H1 (cell line): Measurements from ENCODE around the gene ANKDD1A. TPM values are rescaled to one million over a fixed set of nuclear protein-coding genes. Genes with fewer than 3 reads are reported as not detected.
A peak's percentile ranks its signal among the peaks of the same experiment; 100 is the strongest.

ENCODE experiments used
- CTCF ChIA-PET: fragments of 300-600 bp; sonication (Branson Sonifier 250); formaldehyde crosslinking; loops from one replicate; lab custom pipeline; 2021; ENCODE audit not compliant: partially characterized antibody; lab: Charles Lee
- POLR2A ChIA-PET: fragments of 300-600 bp; sonication (Branson Sonifier 250); formaldehyde crosslinking; loops from one replicate; lab custom pipeline; 2021; ENCODE audit warnings: inconsistent platforms; ENCODE audit not compliant: partially characterized antibody; lab: Charles Lee
- DNase-seq, 2 experiments: peaks; one replicate each; pipeline versions ENCODE4 v3.0.0 to v3.0.0-alpha.2; 2010 to 2022; ENCODE audit warnings: low spot score in 2 of 2, low read depth in 1 of 2, mixed read lengths in 1 of 2
- FAIRE-seq: peaks from 2 replicates; lab custom pipeline; 2011; peaks lifted over from hg19 to GRCh38; lab: Jason Lieb, UNC
- H2AFZ ChIP-seq: 2 replicates; pipeline ENCODE4 v1.8.1; 2012; ENCODE audit warnings: low read length, inconsistent platforms
- H2AK5ac ChIP-seq: 2 replicates; pipeline ENCODE4 v1.6.1; 2013; ENCODE audit warnings: low read depth, low read length
- H2BK120ac ChIP-seq: replicated peaks from 2 replicates; pipeline ENCODE3; 2013; ENCODE audit warnings: low read depth, low read length, inconsistent platforms
- H2BK12ac ChIP-seq: 2 replicates; pipeline ENCODE4 v1.6.1; 2013; ENCODE audit warnings: low read depth, low read length
- H2BK15ac ChIP-seq: 2 replicates; pipeline ENCODE4 v1.6.1; 2013; ENCODE audit warnings: low read length
- H2BK20ac ChIP-seq: 2 replicates; pipeline ENCODE4 v1.6.1; 2013; ENCODE audit warnings: low read length
- H2BK5ac ChIP-seq: 2 replicates; pipeline ENCODE4 v1.6.1; 2013; ENCODE audit warnings: low read depth, low read length
- H3K14ac ChIP-seq: 2 replicates; pipeline ENCODE4 v1.6.1; 2013; ENCODE audit warnings: inconsistent platforms; ENCODE audit not compliant: insufficient read length
- H3K18ac ChIP-seq: 2 replicates; pipeline ENCODE4 v1.6.1; 2013; ENCODE audit warnings: low read length; ENCODE audit errors: extremely low read depth
- H3K23ac ChIP-seq: 2 replicates; pipeline ENCODE4 v1.6.1; 2013; ENCODE audit warnings: inconsistent platforms; ENCODE audit not compliant: insufficient read length
- H3K23me2 ChIP-seq: 2 replicates; pipeline ENCODE4 v1.6.1; 2013; ENCODE audit warnings: low read depth, low read length
- H3K27ac ChIP-seq: 2 replicates; pipeline ENCODE4 v1.6.1; 2011; ENCODE audit warnings: low read depth, low read length, inconsistent platforms
- H3K27me3 ChIP-seq, 4 experiments: replicated peaks in 1 of 4; 1 replicate in 1 of 4; 2 replicates in 3 of 4; pipeline versions ENCODE4 v1.6.1 to v1.8.1; 2011 to 2013; ENCODE audit warnings: low read length in 3 of 4, mild to moderate bottlenecking in 3 of 4, inconsistent platforms in 2 of 4, mixed read lengths in 2 of 4, moderate library complexity in 1 of 4; ENCODE audit not compliant: control insufficient read depth in 3 of 4, insufficient read depth in 3 of 4; ENCODE audit errors: extremely low read depth in 1 of 4
- H3K36me3 ChIP-seq, 4 experiments: 2 replicates each; pipeline versions ENCODE4 v1.6.1 to v1.8.1; 2011 to 2013; ENCODE audit warnings: mild to moderate bottlenecking in 4 of 4, low read length in 3 of 4, moderate library complexity in 2 of 4, control low read depth in 1 of 4, inconsistent platforms in 1 of 4; ENCODE audit not compliant: insufficient read depth in 4 of 4, control insufficient read depth in 2 of 4
- H3K4ac ChIP-seq: replicated peaks from 2 replicates; pipeline ENCODE3; 2013; ENCODE audit warnings: low read length, low read depth, mixed read lengths, inconsistent platforms; ENCODE audit not compliant: insufficient read length
- H3K4me1 ChIP-seq, 4 experiments: replicated peaks in 1 of 4; 1 replicate in 1 of 4; 2 replicates in 3 of 4; pipeline versions ENCODE4 v1.6.1 to v1.8.1; 2011 to 2013; ENCODE audit warnings: low read length in 3 of 4, inconsistent platforms in 2 of 4, mixed read lengths in 1 of 4; ENCODE audit not compliant: insufficient read depth in 4 of 4, control insufficient read depth in 3 of 4
- H3K4me2 ChIP-seq, 2 experiments: 2 replicates each; pipeline versions ENCODE4 v1.6.1 to v1.8.1; 2011 to 2013; ENCODE audit warnings: low read depth in 2 of 2, low read length in 2 of 2, control low read depth in 1 of 2, inconsistent platforms in 1 of 2, mild to moderate bottlenecking in 1 of 2; ENCODE audit not compliant: insufficient read depth in 1 of 2
- H3K4me3 ChIP-seq, 4 experiments: fragments of 200-600, 300-600 bp in 1 of 4; sonication (generic), shearing (Covaris generic), sonication (Bioruptor Twin) in 1 of 4; 2 replicates each; pipeline versions ENCODE4 v1.5.1 to v1.8.1; 2011 to 2016; ENCODE audit warnings: low read length in 4 of 4, low read depth in 3 of 4, control low read depth in 2 of 4, inconsistent platforms in 2 of 4, mild to moderate bottlenecking in 2 of 4, mixed read lengths in 1 of 4, moderate library complexity in 1 of 4; ENCODE audit not compliant: insufficient read depth in 2 of 4; ENCODE audit errors: extremely low read depth in 1 of 4
- H3K56ac ChIP-seq: replicated peaks from 2 replicates; pipeline ENCODE3; 2013; ENCODE audit warnings: low read depth, mild to moderate bottlenecking, mixed read lengths, low read length, inconsistent platforms; ENCODE audit not compliant: insufficient read length
- H3K79me1 ChIP-seq: 2 replicates; pipeline ENCODE4 v1.6.1; 2013; ENCODE audit warnings: low read depth, low read length, control low read depth
- H3K79me2 ChIP-seq, 2 experiments: 2 replicates each; pipeline versions ENCODE4 v1.6.1 to v1.8.1; 2012 to 2013; ENCODE audit warnings: low read length in 2 of 2, mild to moderate bottlenecking in 2 of 2, inconsistent platforms in 1 of 2; ENCODE audit not compliant: insufficient read depth in 2 of 2, control insufficient read depth in 1 of 2
- H3K9ac ChIP-seq, 4 experiments: replicated peaks in 1 of 4; 1 replicate in 1 of 4; 2 replicates in 3 of 4; pipeline versions ENCODE4 v1.6.1 to v1.8.1; 2011 to 2013; ENCODE audit warnings: low read depth in 3 of 4, low read length in 3 of 4, control low read depth in 2 of 4, mild to moderate bottlenecking in 2 of 4, moderate library complexity in 2 of 4, inconsistent platforms in 1 of 4; ENCODE audit errors: extremely low read depth in 1 of 4
- H3K9me3 ChIP-seq, 2 experiments: 2 replicates each; pipeline versions ENCODE4 v1.6.1 to v1.8.1; 2012 to 2013; ENCODE audit warnings: mild to moderate bottlenecking in 2 of 2, moderate library complexity in 2 of 2, control low read depth in 1 of 2, inconsistent platforms in 1 of 2, low read depth in 1 of 2, low read length in 1 of 2, mixed read lengths in 1 of 2; ENCODE audit not compliant: insufficient read depth in 2 of 2
- H4K20me1 ChIP-seq, 2 experiments: replicated peaks in 1 of 2; 2 replicates each; pipeline versions ENCODE3 to v1.8.1; 2011 to 2013; ENCODE audit warnings: inconsistent platforms in 2 of 2, low read length in 2 of 2, mild to moderate bottlenecking in 1 of 2; ENCODE audit not compliant: insufficient read depth in 2 of 2, control insufficient read depth in 1 of 2
- H4K5ac ChIP-seq: 2 replicates; pipeline ENCODE4 v1.6.1; 2013; ENCODE audit warnings: low read length, low read depth, mixed read lengths, inconsistent platforms; ENCODE audit not compliant: insufficient read length
- H4K8ac ChIP-seq: 2 replicates; pipeline ENCODE4 v1.8.0; 2013; ENCODE audit warnings: mild to moderate bottlenecking, moderate library complexity, low read length, inconsistent platforms; ENCODE audit not compliant: insufficient read depth; ENCODE audit errors: extremely low read depth
- H4K91ac ChIP-seq: replicated peaks from 2 replicates; pipeline ENCODE3; 2013; ENCODE audit warnings: low read length, mixed read lengths, inconsistent platforms; ENCODE audit not compliant: insufficient read length
- CHD1 ChIP-seq: IDR thresholded peaks from 2 replicates; pipeline ENCODE4 v1.6.1; 2012; ENCODE audit warnings: low read depth, low read length, improper control_type of control experiment
- EGR1 ChIP-seq: IDR thresholded peaks from 2 replicates; pipeline ENCODE4 v1.6.1; 2011; ENCODE audit warnings: low read depth, low read length, borderline replicate concordance
- KDM4A ChIP-seq: IDR thresholded peaks from one replicate; pipeline ENCODE4 v1.7.1; 2012; ENCODE audit warnings: low read depth, mild to moderate bottlenecking, moderate library complexity, low read length, inconsistent platforms; ENCODE audit not compliant: severe bottlenecking
- KDM5A ChIP-seq: fragments of 200-600 bp; IDR thresholded peaks from 2 replicates; pipeline ENCODE4 v1.7.1; 2012; ENCODE audit warnings: mild to moderate bottlenecking, low read length, inconsistent platforms, mixed read lengths
- MAFK ChIP-seq: IDR thresholded peaks from 2 replicates; pipeline ENCODE4 v1.6.1; 2012; ENCODE audit warnings: low read depth, mild to moderate bottlenecking, improper control_type of control experiment, low read length
- NANOG ChIP-seq: IDR thresholded peaks from 2 replicates; pipeline ENCODE4 v1.6.1; 2011; ENCODE audit warnings: low read length, low read depth, mild to moderate bottlenecking, inconsistent platforms; ENCODE audit not compliant: insufficient read depth, poor library complexity, severe bottlenecking
- RFX5 ChIP-seq: IDR thresholded peaks from 2 replicates; pipeline ENCODE4 v1.6.1; 2011; ENCODE audit warnings: low read depth, low read length, improper control_type of control experiment, borderline replicate concordance
- SAP30 ChIP-seq: fragments of 300-600 bp; sonication (generic); IDR thresholded peaks from 2 replicates; pipeline ENCODE4 v1.7.1; 2012; ENCODE audit warnings: low read length, moderate library complexity, mild to moderate bottlenecking, inconsistent platforms; ENCODE audit not compliant: insufficient read depth, insufficient replicate concordance
- SP2 ChIP-seq: IDR thresholded peaks from 2 replicates; pipeline ENCODE4 v1.6.1; 2012; ENCODE audit warnings: mild to moderate bottlenecking, low read length, inconsistent platforms
- SP4 ChIP-seq: IDR thresholded peaks from 2 replicates; pipeline ENCODE4 v1.6.1; 2012; ENCODE audit warnings: low read length, inconsistent platforms
- ZNF274 ChIP-seq: IDR thresholded peaks from 2 replicates; pipeline ENCODE4 v1.7.0; 2012; ENCODE audit warnings: low read length, borderline replicate concordance; ENCODE audit errors: extremely low read depth
- WGBS, 2 experiments: shearing (Covaris generic) in 1 of 2; methylation state at CpG; one replicate each; pipeline versions ENCODE4 v1.1.6 to v1.1.7; 2013 to 2015; ENCODE audit warnings: low lambda C conversion rate in 2 of 2, mixed read lengths in 2 of 2, inconsistent platforms in 1 of 2, low coverage in 1 of 2, missing lambda C conversion rate in 1 of 2; ENCODE audit not compliant: insufficient replicate concordance in 2 of 2, insufficient coverage in 1 of 2, insufficient read length in 1 of 2; ENCODE audit errors: extremely low coverage in 1 of 2, missing lambda C conversion rate in 1 of 2; 5-methylcytosine and 5-hydroxymethylcytosine counted together
- polyA plus RNA-seq, 7 experiments: library from polyadenylated mRNA; depleted of rRNA in 3 of 7; stranded (reverse) in 5 of 7; unstranded in 2 of 7; fragments of >200 nt in 5 of 7; fragments of 200-250 nt in 2 of 7; gene quantifications; 1 replicate in 5 of 7; 2 replicates in 1 of 7; 4 replicates in 1 of 7; pipeline versions ENCODE4 v1.2.1 to v1.2.3, GENCODE V29; 2011 to 2013; ENCODE audit warnings: missing spikeins in 2 of 7, mixed read lengths in 2 of 7
- total RNA-seq: library from RNA; stranded (reverse); fragmentation: NEBNext Ultra II Directional; extraction: Animal tissue kit (Norgen Biotek cat#: 25700); gene quantifications from 2 replicates; pipeline ENCODE4 v1.2.1, GENCODE V29; 2021
- TF ChIP-seq, protein P1 (sequence below): IDR thresholded peaks from 2 replicates; pipeline ENCODE4 v1.6.1; 2011; ENCODE audit warnings: low read length, improper control_type of control experiment

ANKDD1A gene
- total and polyA plus RNA-seq, 2 of the 8 experiments (the other 6 are each of a cell fraction or from before 2014, with no cell fraction given): 4.1 to 5.0 TPM

DNA sequence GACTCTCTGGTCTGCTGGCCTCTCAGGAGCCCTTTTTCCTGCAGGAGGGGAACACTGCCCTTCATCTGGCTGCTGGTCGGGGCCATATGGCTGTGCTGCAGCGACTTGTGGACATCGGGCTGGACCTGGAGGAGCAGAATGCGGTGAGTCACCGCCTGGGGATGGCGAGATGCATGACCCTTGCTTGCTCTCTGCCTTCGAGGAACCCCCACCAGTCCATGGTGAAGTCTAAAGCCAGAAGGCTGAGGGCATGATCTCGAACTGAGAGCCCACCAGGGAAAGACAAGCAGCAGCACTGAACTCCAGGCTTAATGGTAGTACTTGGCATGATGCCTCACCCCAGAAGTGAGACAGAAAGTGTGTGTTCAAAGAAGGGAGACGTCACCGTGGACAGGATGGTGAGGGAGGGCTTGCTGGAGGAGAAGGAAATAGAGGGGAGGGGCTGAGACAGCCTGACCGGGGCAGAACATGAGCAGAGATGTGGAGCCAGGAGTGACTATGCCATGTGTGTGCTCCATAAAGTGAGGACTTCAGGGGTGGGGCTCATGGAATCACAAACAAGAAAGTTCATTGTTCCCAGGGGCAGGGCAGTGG is 19.2 kb downstream of the ANKDD1A start:
- 93% methylated on average over 11 of the region's 11 CpGs; no CpG with 5 or more reads in 1 of the 2 experiments for WGBS, 2 experiments
- POLR2A ChIA-PET: no interaction called here
- no peak for TF ChIP-seq SAP30
- no peak for TF ChIP-seq NANOG
- TF ChIP-seq SP4: no peak
- TF ChIP-seq, protein P1, sequence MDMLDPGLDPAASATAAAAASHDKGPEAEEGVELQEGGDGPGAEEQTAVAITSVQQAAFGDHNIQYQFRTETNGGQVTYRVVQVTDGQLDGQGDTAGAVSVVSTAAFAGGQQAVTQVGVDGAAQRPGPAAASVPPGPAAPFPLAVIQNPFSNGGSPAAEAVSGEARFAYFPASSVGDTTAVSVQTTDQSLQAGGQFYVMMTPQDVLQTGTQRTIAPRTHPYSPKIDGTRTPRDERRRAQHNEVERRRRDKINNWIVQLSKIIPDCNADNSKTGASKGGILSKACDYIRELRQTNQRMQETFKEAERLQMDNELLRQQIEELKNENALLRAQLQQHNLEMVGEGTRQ: no peak
- TF ChIP-seq EGR1: no peak
- no peak for TF ChIP-seq KDM5A
- no peak for TF ChIP-seq KDM4A
- no peak for TF ChIP-seq SP2
- no peak for TF ChIP-seq CHD1
- no peak for TF ChIP-seq RFX5
- no peak for TF ChIP-seq MAFK
- no peak for TF ChIP-seq ZNF274

More for the DNA sequence above, 19.2 kb downstream of the ANKDD1A start:
- Histone ChIP-seq H3K27me3 (no peaks in the 10 kb centered on the region), H3K4ac (no peak overlapping the region), H4K8ac (no peak overlapping the region; the same call in 1 of the 2 replicates), H3K56ac (no peak overlapping the region), H3K79me2 (no peaks in the 10 kb centered on the region), H4K91ac (no peak overlapping the region), H2BK120ac (no peak overlapping the region), H2BK15ac (no peak overlapping the region), H2AK5ac (no peak overlapping the region), H3K14ac (no peak overlapping the region), H3K4me1 (no peaks in the 10 kb centered on the region), H3K4me2 (no peak overlapping the region), H4K5ac (no peak overlapping the region), H3K23ac (no peak overlapping the region), H3K23me2 (no peaks in the 10 kb centered on the region), H4K20me1 (peaks cover 0 to 3% of the 10 kb centered on the region in 2 experiments), H3K9ac (no peak overlapping the region), H3K27ac (no peak overlapping the region), H3K79me1 (no peaks in the 10 kb centered on the region; the same call in 1 of the 2 replicates), H2BK20ac (no peak overlapping the region), H3K4me3 (no peak overlapping the region), H3K18ac (no peak overlapping the region), H3K36me3 (0 out of 8 replicates have a peak, but pooled peaks cover 0 to 3% (median 0%) of the 10 kb centered on the region in 4 experiments), H2AFZ (no peak overlapping the region), H3K9me3 (no peaks in the 10 kb centered on the region), H2BK5ac (no peak overlapping the region), H2BK12ac (no peak overlapping the region)
- DNase-seq (peak in 1 of 2 experiments; percentile 39), FAIRE-seq (no peak)
- CTCF ChIA-PET: interaction anchor here (0.8 kb wide), 1 partner anchor 10 kb away, joined by 3 read pairs; no protein-coding TSS in a partner anchor
